PC-9 (cell line): Measurements from ENCODE around the gene SLCO2A1. TPM values are rescaled to one million over a fixed set of nuclear protein-coding genes. Genes with fewer than 3 reads are reported as not detected.

Experiments used
- BruUV-seq: library from RNA; stranded (reverse); fragments of 400-500 nt; replicated peaks from 2 replicates; lab custom pipeline; 2021; lab: Mats Ljungman, UMichigan
- CTCF ChIA-PET: fragments of 300-600 bp; sonication (Branson Sonifier 250); formaldehyde crosslinking; loops from one replicate; lab custom pipeline; 2022; ENCODE audit warnings: antibody characterized with exemption; lab: Charles Lee
- POLR2A ChIA-PET: fragments of 300-600 bp; sonication (Branson Sonifier 250); formaldehyde crosslinking; loops from one replicate; lab custom pipeline; 2022; ENCODE audit warnings: antibody characterized with exemption; ENCODE audit not compliant: unreplicated experiment; lab: Charles Lee
- DNase-seq, 2 experiments: peaks; one replicate each; pipeline versions ENCODE4 v3.0.0 to v3.0.0-alpha.2; 2015 to 2022; ENCODE audit warnings: mixed read lengths in 1 of 2
- H2AFZ ChIP-seq: fragments of 200-600 bp; sonication (generic); 2 replicates; pipeline ENCODE4 v1.8.1; 2017; ENCODE audit warnings: antibody characterized with exemption
- H3F3A ChIP-seq: fragments of 200-600 bp; sonication (generic); 2 replicates; pipeline ENCODE4 v1.8.1; 2017; ENCODE audit warnings: antibody characterized with exemption, mild to moderate bottlenecking, low read depth; ENCODE audit not compliant: insufficient read depth
- H3K27ac ChIP-seq: fragments of 200-600 bp; sonication (generic); 2 replicates; pipeline ENCODE4 v1.6.1; 2016; ENCODE audit warnings: mixed run types
- H3K27me3 ChIP-seq: fragments of 200-600 bp; sonication (generic); 2 replicates; pipeline ENCODE4 v1.6.1; 2016; ENCODE audit warnings: low read depth, mixed run types; ENCODE audit not compliant: insufficient read depth
- H3K36me3 ChIP-seq: fragments of 200-600 bp; sonication (generic); 2 replicates; pipeline ENCODE4 v1.6.1; 2016; ENCODE audit warnings: low read depth, mixed run types
- H3K4me1 ChIP-seq: fragments of 200-600 bp; sonication (generic); replicated peaks from 2 replicates; pipeline ENCODE4 v1.6.1; 2016; ENCODE audit warnings: mixed run types; ENCODE audit not compliant: insufficient read depth
- H3K4me2 ChIP-seq: fragments of 200-600 bp; sonication (generic); 2 replicates; pipeline ENCODE4 v1.6.1; 2017; ENCODE audit warnings: mixed run types
- H3K4me3 ChIP-seq: fragments of 200-600 bp; sonication (generic); 2 replicates; pipeline ENCODE4 v1.6.1; 2016; ENCODE audit warnings: mixed run types
- H3K79me2 ChIP-seq: fragments of 200-600 bp; sonication (generic); 2 replicates; pipeline ENCODE4 v1.6.1; 2017; ENCODE audit warnings: low read depth, mixed run types
- H3K9me2 ChIP-seq: fragments of 200-600 bp; sonication (generic); 2 replicates; pipeline ENCODE4 v1.8.1; 2017; ENCODE audit warnings: mild to moderate bottlenecking; ENCODE audit not compliant: insufficient read depth
- H3K9me3 ChIP-seq: fragments of 200-600 bp; sonication (generic); 2 replicates; pipeline ENCODE4 v1.8.1; 2016; ENCODE audit warnings: low read depth; ENCODE audit not compliant: insufficient read depth
- H4K20me1 ChIP-seq: fragments of 200-600 bp; sonication (generic); 2 replicates; pipeline ENCODE4 v1.8.1; 2017; ENCODE audit not compliant: insufficient read depth
- EZH2 ChIP-seq: fragments of 200-600 bp; sonication (generic); IDR thresholded peaks from 2 replicates; pipeline ENCODE4 v1.8.0; 2017; ENCODE audit warnings: antibody characterized with exemption, low read depth
- intact Hi-C: fragments of 100-400 bp; cut with micrococcal nuclease; formaldehyde crosslinking; loops from one replicate; pipeline ENCODE4 v1.10.0; 2022; ENCODE audit not compliant: unreplicated experiment
- total RNA-seq: library from RNA; stranded (reverse); gene quantifications from 2 replicates; pipeline ENCODE4 v1.2.3, GENCODE V29; 2021
- TF ChIP-seq, protein P1 (sequence below): fragments of 200-600 bp; sonication (generic); conservative IDR thresholded peaks from 2 replicates; pipeline ENCODE4 v1.6.1; 2017; ENCODE audit warnings: mixed run types, antibody characterized with exemption, mild to moderate bottlenecking, moderate library complexity

The SLCO2A1 gene
- total RNA-seq, 1 experiment from 2014 or later: 0.44 TPM

- ChIA-PET CTCF (interaction anchor here (0.7 kb wide), 1 partner anchor 338 kb away, joined by 3 read pairs; no protein-coding TSS in a partner anchor), POLR2A (no interaction called here)
- no peak overlapping the region for H2AFZ ChIP-seq
- no peak overlapping the region for H3K4me3 ChIP-seq
- no peaks in the 10 kb centered on the region for H3F3A ChIP-seq
- no peaks in the 10 kb centered on the region for H3K9me3 ChIP-seq
- H3K27ac ChIP-seq: no peak overlapping the region
- no peak for DNase-seq
- H3K27me3 ChIP-seq: peaks cover 7% of the 10 kb centered on the region; the same call in 1 of the 2 replicates
- TF ChIP-seq, protein P1, sequence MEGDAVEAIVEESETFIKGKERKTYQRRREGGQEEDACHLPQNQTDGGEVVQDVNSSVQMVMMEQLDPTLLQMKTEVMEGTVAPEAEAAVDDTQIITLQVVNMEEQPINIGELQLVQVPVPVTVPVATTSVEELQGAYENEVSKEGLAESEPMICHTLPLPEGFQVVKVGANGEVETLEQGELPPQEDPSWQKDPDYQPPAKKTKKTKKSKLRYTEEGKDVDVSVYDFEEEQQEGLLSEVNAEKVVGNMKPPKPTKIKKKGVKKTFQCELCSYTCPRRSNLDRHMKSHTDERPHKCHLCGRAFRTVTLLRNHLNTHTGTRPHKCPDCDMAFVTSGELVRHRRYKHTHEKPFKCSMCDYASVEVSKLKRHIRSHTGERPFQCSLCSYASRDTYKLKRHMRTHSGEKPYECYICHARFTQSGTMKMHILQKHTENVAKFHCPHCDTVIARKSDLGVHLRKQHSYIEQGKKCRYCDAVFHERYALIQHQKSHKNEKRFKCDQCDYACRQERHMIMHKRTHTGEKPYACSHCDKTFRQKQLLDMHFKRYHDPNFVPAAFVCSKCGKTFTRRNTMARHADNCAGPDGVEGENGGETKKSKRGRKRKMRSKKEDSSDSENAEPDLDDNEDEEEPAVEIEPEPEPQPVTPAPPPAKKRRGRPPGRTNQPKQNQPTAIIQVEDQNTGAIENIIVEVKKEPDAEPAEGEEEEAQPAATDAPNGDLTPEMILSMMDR: no peak
- no peak for TF ChIP-seq EZH2
- intact Hi-C loops: no loop called here
- H3K4me1 ChIP-seq: no peaks in the 10 kb centered on the region
- no TSS peak for BruUV-seq
- no peaks in the 10 kb centered on the region for H3K9me2 ChIP-seq
- H4K20me1 ChIP-seq: no peaks in the 10 kb centered on the region
- no peaks in the 10 kb centered on the region for H3K36me3 ChIP-seq
- H3K4me2 ChIP-seq: no peak overlapping the region
- H3K79me2 ChIP-seq: no peaks in the 10 kb centered on the region
Measured at GRCh38 chr3:134060561-134061385, 31.0 kb upstream of the SLCO2A1 start.

- H3K4me2 ChIP-seq: no peak overlapping the region
- TF ChIP-seq EZH2: no peak
- TF ChIP-seq, protein P1: no peak
- H3K4me1 ChIP-seq: no peaks in the 10 kb centered on the region
- H3K36me3 ChIP-seq: no peaks in the 10 kb centered on the region
- intact Hi-C loops: no loop called here
- no peaks in the 10 kb centered on the region for H3K9me2 ChIP-seq
- no TSS peak for BruUV-seq
- ChIA-PET POLR2A (no interaction called here), CTCF (interaction anchor here (0.7 kb wide), 1 partner anchor 337 kb away, joined by 3 read pairs; no protein-coding TSS in a partner anchor)
- H3F3A ChIP-seq: no peaks in the 10 kb centered on the region
- H2AFZ ChIP-seq: no peak overlapping the region
- no peak for DNase-seq
- no peak overlapping the region for H3K4me3 ChIP-seq
- peaks cover 7% of the 10 kb centered on the region; the same call in 1 of the 2 replicates for H3K27me3 ChIP-seq
- no peaks in the 10 kb centered on the region for H4K20me1 ChIP-seq
- no peaks in the 10 kb centered on the region for H3K9me3 ChIP-seq
- no peaks in the 10 kb centered on the region for H3K79me2 ChIP-seq
- no peak overlapping the region for H3K27ac ChIP-seq
Measured at GRCh38 chr3:134059671-134060560, 30.2 kb upstream of the SLCO2A1 start.

DNA sequence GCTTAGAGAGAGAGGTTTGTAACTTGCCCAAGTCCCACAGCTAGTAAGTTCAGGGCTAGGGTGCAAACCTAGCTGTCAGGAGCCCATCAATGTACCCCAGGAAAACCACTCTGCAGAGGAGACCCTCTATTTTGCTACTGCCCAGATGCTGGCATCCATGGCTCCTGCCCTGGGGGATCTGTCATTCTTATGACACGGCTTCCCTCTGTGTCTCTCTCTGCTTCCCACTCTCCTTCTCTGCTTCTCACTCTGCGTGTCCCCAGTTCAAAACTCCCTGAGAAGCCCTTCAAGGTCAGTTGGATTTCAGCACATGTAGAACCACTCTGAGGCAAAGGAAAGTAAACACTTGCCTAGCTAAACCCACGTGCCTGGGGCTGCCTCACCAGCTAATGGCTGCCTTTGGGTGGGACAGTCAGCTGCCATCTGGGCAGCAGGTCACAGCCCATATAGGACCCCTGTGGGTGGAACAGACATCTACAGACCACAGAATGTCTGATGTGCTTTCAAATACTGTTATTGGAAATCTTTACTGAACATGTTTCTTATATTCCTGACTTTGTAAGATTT lies 29.4 kb upstream of the SLCO2A1 start:
- H3K79me2 ChIP-seq: no peaks in the 10 kb centered on the region
- no TSS peak for BruUV-seq
- no peak overlapping the region for H3K4me3 ChIP-seq
- no peaks in the 10 kb centered on the region for H3K36me3 ChIP-seq
- no peak for DNase-seq
- H3K4me1 ChIP-seq: no peaks in the 10 kb centered on the region
- no peak overlapping the region for H3K27ac ChIP-seq
- CTCF ChIA-PET: no interaction called here
- intact Hi-C loops: no loop called here
- H3K27me3 ChIP-seq: peaks cover 7% of the 10 kb centered on the region; the same call in 1 of the 2 replicates
- H4K20me1 ChIP-seq: no peaks in the 10 kb centered on the region
- TF ChIP-seq, protein P1: no peak
- TF ChIP-seq EZH2: no peak
- H3K9me2 ChIP-seq: no peaks in the 10 kb centered on the region
- POLR2A ChIA-PET: no interaction called here
- H3K4me2 ChIP-seq: no peak overlapping the region
- H3F3A ChIP-seq: no peaks in the 10 kb centered on the region
- no peak overlapping the region for H2AFZ ChIP-seq
- H3K9me3 ChIP-seq: no peaks in the 10 kb centered on the region
